Stimulated activated CD8-positive, alpha-beta memory T cell treated with anti-CD3 and anti-CD28 coated beads, Interleukin-15, amount 100 ng/mL, for 4 hours (primary cell): ENCODE results near the gene REM2.
"Not testable (repeated sequence)": the region's sequence is repeated elsewhere in the genome, so short reads cannot be mapped to it uniquely, and the experiment has no call there.

Experiments
- DNase-seq, 2 donors: peaks; one replicate each; pipeline ENCODE4 v3.0.0-alpha.2; 2020; ENCODE audit warnings: low read depth in 2 of 2

The REM2 gene

GRCh38 chr14:22896356-22896755 is 13.3 kb downstream of the REM2 start:
- no peak for DNase-seq

GRCh38 chr14:22896760-22897159 is 13.7 kb downstream of the REM2 start:
- no peak for DNase-seq

- no peak for DNase-seq
Observed at GRCh38 chr14:22897357-22897756, 14.3 kb downstream of the REM2 start.

- no peak for DNase-seq
Observed at GRCh38 chr14:22898302-22899090, 15.5 kb downstream of the REM2 start.

DNA sequence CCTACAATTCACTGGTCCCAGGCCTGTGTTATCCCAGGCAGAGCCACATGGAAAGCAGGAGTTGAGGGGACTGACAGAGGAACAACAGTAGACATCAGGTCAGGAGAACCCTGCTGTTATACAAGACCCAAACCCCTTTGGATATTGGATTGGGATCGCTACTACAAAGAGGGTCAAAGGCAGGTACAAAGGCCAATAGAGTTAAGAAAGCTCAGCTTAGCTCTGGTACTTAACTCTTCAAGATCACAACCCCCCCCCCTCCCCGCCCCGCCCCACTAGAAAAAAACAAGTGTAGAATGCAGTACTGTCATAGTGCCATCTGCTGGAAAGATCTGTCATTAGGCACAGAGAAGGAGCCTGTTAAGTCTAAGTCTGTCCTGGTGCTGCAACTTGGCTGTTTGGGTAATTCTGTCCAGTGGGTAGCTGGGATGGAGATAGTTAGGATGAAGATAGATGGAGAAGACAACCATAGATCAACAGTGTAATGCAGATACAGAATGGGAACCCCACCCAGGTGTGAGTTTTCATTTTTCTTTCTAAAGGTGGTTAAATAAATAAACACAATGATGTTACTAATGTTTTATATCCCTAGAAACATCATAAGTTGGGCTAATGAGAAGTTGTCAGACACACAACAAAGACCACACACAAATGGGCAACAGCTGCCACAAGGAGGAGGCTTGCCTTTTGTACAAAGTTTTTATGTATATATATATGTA is 17.2 kb downstream of the REM2 start:
- DNase-seq = no peak

- DNase-seq = no peak
Observed at GRCh38 chr14:22901799-22902198, 18.8 kb downstream of the REM2 start.

DNA sequence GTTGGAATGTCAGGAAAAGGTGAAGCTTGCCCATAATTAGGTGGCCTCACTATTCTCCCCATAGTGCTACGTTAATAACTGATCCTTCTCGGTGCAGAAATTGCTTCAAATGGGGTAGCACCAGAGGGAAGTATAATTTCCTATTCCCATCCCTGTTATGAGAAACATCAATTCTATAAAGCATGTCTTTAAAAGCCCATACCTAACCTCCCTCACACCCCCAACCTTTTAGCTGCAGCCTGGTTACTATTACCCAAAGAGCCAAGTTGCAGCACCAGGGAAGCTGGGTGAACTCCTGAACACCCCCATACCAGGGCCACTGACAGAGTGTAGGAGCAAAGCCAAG is 20.7 kb downstream of the REM2 start:
- no peak for DNase-seq

DNA sequence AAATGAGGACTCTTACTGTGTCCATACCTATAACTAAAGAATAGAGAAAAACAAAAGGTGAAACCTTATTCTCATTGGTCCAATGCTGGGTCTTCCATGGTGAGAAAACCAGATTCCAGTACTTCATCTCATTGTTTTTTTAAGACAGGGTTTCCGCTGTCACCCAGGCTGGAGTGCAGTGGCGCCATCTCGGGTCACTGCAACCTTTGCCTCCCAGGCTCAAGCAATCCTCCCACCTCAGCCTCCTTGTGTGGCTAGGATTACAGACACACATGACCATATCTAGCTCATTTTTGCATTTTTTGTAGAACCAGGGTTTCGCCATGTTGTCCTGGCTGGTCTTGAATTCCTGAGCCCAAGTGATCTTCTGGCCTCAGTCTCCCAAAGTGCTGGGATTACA is 22.6 kb downstream of the REM2 start:
- DNase-seq = no peak

DNA sequence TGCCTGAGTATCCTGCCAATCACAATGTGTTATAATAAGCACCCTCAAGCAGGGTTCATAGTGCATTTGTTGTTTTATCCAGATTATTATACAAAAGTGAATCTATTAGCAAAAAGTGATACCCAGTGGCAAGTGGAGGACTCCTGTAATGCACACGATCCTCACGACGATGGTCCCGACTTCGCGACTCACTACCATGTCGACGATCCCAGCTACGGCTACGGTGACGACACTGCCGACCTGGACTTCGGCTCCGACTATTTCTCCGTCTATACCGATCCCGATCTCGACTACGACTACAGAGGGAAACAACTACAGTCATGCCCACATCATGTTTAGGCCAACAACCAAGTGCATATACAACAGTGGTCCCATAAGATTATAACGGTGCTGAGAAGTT is 23.1 kb downstream of the REM2 start:
- DNase-seq = no peak

GRCh38 chr14:22907429-22907828 is 24.4 kb downstream of the REM2 start:
- DNase-seq = no peak

DNA sequence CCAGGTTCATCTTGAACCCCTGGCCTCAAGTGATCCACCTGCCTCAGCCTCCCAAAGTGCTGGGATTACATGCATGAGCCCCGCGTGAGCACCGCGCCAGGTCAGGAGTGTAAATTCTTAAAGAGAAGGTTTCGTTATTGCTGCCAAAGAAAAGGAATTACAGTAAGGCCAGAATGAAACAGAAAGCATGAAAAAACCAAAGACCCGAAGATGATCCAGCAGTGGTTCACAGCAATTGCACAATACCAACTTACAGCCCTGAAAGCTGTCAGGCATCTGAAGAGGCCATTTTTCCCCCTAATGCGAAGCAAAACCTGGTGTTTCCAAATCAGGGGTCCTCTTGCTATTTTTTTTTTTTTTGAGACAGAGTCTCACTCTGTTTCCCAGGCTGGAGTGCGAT is 25.6 kb downstream of the REM2 start:
- no peak for DNase-seq

DNA sequence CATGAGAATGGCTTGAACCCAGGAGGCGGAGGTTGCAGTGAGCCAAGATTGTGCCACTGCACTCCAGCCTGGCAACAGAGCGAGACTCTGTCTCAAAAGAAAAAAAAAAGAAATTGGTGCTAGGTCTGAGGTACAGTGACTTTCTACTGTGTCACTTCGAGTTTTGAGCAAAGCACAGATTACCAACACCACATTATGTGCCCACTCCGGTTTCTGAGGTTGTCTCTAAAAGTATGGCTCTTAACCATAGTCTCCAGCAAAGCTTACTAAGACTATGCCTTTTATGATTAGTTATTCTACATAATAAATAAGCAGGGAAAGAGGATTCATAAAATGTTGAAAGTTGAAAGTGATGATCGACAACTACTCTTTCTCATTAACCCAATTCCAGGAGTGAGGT is 27.9 kb downstream of the REM2 start:
- no peak for DNase-seq

DNA sequence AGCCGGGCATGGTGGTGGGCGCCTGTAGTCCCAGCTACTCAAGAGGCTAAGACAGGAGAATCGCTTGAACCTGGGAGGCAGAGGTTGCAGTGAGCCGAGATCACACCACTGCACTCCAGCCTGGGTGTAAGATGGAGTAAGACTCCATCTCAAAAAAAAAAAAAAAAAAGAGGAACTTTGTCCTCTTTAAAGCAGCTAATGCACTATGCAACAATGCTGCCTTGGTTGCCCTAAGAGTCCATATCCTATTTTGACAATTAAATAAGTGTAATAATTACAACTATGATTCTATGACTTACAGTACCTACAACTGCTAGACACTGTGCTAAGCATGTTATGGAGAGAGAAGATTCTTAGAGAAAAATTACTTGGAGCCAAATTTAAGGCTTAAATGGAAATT is 31.8 kb downstream of the REM2 start:
- not testable (repeated sequence) for DNase-seq

GRCh38 chr14:22915886-22916521 is 33.0 kb downstream of the REM2 start:
- no peak for DNase-seq

GRCh38 chr14:22918804-22919600 is 36.0 kb downstream of the REM2 start, which contains the start of gene RBM23:
Gene RBM23 (minus strand): TSS chr14:22919149.
- DNase-seq = peak; percentile 97 to 100

DNA sequence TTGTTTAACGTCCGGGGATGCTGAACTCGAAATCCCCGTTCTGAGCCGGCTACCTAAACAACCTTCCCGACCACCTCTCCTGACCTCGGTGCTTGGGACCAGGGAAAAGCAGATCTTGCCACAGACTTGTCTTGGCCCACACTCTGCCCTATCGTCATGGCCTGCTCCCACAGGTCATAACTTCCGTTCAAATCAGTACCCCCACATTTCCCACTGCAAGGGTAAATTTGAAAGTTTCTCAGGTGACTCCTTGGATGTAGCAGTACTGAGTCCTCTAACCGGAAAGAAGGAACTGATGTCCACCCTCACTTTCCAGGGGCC is 36.5 kb downstream of the REM2 start:
- no peak for DNase-seq

- no peak for DNase-seq
Observed at GRCh38 chr14:22920697-22921096, 37.7 kb downstream of the REM2 start.

- DNase-seq = no peak
Observed at GRCh38 chr14:22922294-22922693, 39.3 kb downstream of the REM2 start.

DNA sequence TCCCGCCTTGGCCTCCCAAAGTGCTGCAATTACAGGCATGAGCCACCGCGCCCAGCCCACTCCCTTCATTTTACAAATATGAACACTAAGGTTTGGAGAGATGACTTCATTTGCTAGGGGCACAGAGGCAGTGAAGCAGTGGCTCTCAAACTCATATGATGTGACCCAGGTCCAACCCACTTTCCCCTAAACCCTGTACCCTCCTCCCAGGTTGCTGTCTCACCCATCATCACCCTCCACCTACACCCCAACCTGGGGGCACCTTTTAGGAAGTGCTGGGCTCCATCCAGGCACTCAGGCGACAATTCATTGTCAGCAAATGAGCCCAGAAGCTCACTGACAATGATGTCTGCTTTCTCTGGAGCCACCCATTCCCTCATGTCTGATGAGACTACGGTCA is 40.7 kb downstream of the REM2 start:
- no peak for DNase-seq

DNA sequence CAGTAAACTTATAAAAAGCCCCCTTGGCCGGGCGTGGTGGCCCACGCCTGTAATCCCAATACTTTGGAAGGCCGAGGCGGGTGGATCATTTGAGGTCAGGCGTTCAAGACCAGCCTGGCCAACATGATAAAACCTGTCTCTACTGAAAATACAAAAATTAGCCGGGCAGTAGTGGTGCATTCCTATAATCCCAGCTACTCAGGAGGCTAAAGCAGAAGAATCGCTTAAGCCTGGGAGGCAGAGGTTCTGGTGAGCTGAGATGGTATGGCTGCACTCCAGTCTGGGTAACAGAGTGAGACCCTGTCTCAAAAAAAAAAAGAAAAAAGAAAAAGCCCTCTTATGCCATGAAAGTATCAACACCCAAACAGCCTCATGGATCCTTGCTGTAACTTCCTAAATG is 42.5 kb downstream of the REM2 start:
- no peak for DNase-seq

DNA sequence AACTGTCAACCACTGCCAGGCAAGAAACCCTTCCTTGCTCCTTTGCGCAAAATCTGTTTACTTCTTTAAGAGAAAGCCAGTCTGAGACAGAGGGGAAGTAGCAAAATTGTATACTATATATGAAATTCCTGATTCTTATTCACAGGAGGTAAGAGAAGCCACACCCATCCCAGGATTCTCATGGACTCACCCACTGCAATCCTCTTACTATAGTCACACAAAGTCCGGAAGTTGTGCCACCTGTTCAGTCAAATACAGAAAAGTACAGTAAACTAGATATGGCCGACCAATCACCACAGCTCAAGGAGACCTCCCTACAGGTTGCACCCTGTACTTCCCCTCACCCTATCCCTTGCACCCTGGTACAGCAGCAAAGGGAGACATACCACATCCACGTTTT is 43.3 kb downstream of the REM2 start:
- DNase-seq = no peak
